SK-N-MC (cell line): ENCODE results near the gene SMCHD1.

ENCODE experiments used
- EZH2 ChIP-seq: fragments of 200-600 bp; sonication (generic); IDR thresholded peaks from one replicate; pipeline ENCODE4 v1.6.1; 2017; ENCODE audit warnings: antibody characterized with exemption
- FOXP2 ChIP-seq: optimal IDR thresholded peaks from 2 replicates; pipeline ENCODE3; 2011; ENCODE audit warnings: mild to moderate bottlenecking, moderate library complexity; ENCODE audit not compliant: insufficient read depth; ENCODE audit errors: extremely low read length, control extremely low read depth
- POLR2AphosphoS5 ChIP-seq: IDR thresholded peaks from 2 replicates; pipeline ENCODE4 v1.6.1; 2012; ENCODE audit warnings: mild to moderate bottlenecking, low read depth, low read length, borderline replicate concordance

DNA sequence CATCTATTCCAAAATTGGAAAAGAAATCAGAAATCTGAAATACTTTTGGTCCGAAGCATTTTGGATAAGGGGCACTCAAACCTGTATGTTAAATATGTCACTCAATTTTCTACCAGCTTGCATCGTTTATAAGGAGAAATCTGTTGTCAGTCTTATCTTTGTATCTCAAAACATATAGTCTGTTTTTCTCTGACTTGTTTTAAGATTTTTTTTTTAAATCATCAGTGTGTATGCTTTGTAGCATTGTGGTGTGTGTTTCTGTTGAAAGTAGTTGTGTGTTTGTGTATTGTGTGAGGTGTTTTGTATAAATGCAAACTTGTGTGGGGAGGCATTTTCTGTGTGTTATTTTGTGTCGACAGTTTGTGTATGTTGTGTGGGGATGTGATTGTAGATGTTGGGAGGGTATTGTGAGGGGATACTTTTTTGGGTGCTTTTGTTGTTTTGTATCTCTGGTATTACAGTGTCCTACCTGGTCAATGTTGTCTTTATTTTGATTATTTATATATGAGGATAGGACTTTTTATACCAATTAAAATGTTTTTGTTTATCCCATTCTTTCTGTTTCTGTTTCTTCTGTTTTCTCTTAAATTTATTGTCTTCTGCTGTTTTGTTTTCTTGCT is 30.9 kb downstream of the SMCHD1 start:
- TF ChIP-seq EZH2, result no peak
- TF ChIP-seq POLR2AphosphoS5, result no peak
- no peak for TF ChIP-seq FOXP2
